Measurements from ENCODE around the gene TRIM27. TPM values are rescaled to one million over a fixed set of nuclear protein-coding genes. Genes with fewer than 3 reads are reported as not detected.

Gene TRIM27
- total RNA-seq, 1 donor from 2014 or later: 64.8 TPM

DNA sequence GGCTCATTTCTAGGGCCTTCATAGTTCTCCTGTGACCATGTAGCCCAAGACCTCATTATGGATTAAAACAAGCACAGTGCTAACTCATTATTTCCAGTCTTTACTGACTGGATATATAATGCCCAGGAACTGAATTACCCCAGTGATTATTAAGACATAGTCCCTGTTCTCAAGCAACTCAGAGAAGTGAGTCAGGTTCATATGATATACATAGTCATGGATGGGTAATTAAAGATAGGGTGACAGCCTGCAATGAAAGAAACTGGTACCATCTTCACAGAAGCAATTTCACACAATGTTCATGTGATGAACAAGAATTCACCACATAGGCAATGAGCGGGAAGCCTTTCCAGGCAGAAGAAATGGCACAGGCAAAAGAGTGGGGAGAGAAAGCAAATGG lies 3.5 kb downstream of the TRIM27 start:
- no peak for TF ChIP-seq CTCF (IDR thresholded peaks at IDR 0.05)
- POLR2A ChIA-PET: no interaction called here
- ATAC-seq (ENCODE audit: low read depth) (no peak), DNase-seq (no peak)
- CTCF ChIA-PET: no interaction called here
- Mint-ChIP-seq H3K36me3 (ENCODE audit: low read depth) (peaks cover 66% of the 10 kb centered on the region), H3K4me3 (no peak overlapping the region), H3K27me3 (no peaks in the 10 kb centered on the region), H3K27ac (no peak overlapping the region), H3K4me1 (peaks cover 45% of the 10 kb centered on the region), H3K9me3 (no peaks in the 10 kb centered on the region)
- intact Hi-C loops (cut with micrococcal nuclease): no loop called here

DNA sequence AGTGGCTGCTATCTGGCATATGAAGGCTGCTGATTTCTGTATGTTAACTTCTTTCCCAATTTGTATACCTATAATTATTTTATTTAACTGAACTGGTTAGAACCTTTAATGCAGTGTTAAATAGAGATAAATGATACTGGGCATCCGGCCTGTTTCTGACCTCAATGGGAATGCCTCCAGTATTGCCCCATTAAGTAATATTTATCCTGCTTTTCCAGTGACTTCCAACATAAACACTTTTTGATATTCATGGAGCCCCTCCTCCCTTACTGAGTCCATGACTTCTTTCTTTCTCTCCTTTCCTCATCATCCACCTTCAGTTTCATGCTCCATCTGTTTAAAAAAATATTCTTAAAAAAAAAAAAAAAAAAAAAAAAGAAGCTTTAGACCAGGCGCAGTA lies 8.8 kb downstream of the TRIM27 start:
- CTCF ChIA-PET: no interaction called here
- peaks cover 66% of the 10 kb centered on the region for H3K36me3 Mint-ChIP-seq (ENCODE audit: low read depth)
- POLR2A ChIA-PET: interaction anchor here (0.6 to 1.1 kb wide), 2 partner anchors 9 to 14 kb away, joined by 3 to 5 read pairs; partner anchors contain the start of gene TRIM27

DNA sequence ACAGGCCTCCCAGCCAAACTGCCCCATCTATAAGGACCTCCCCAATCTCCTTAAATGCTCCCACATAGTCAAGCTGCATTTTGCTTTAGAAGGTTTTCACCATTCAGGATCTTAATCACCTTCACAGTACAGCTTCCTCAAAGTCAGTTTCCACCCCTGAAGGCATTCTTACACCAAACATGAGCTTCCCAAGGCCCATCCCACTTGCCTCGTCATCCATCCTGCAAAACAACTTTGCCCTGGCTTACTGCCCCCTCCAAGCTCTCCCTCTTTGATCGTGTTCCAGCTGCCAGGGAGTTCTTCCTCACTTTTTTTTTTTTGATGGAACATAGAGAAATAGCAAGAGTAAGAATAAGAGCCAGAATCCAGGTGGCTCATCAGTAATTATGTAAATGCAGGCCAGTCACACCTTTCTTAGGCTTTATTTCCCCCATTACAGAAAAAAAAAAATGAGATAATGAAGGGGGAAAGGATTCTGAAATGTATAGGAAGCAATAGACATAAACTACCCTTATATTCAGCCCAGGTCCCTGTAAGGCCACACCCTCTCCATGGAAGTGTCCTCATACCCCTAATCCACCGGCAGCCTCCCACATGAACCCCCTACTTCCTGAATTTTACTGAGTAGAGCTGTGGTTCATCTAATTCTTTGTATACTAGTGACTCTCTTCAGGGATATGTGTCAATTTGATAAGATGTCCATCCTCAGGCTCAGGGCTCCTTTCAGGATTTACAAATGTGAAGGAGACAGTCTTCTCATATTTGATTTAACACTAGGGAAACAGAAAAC lies 12.7 kb downstream of the TRIM27 start:
- no peaks in the 10 kb centered on the region for H3K4me1 Mint-ChIP-seq
- no peak for ATAC-seq (ENCODE audit: low read depth)
- TF ChIP-seq CTCF (IDR thresholded peaks at IDR 0.05): no peak
- H3K4me3 Mint-ChIP-seq: no peak overlapping the region
- ChIA-PET POLR2A (no interaction called here), CTCF (no interaction called here)
- no peaks in the 10 kb centered on the region for H3K9me3 Mint-ChIP-seq
- DNase-seq: no peak
- peaks cover 72% of the 10 kb centered on the region for H3K36me3 Mint-ChIP-seq (ENCODE audit: low read depth)
- intact Hi-C loops (cut with micrococcal nuclease): no loop called here
- no peak overlapping the region for H3K27ac Mint-ChIP-seq
- no peaks in the 10 kb centered on the region for H3K27me3 Mint-ChIP-seq

More for the DNA sequence above, 8.8 kb downstream of the TRIM27 start:
- TF ChIP-seq CTCF (IDR thresholded peaks at IDR 0.05): no peak
- Mint-ChIP-seq H3K27ac (no peak overlapping the region), H3K27me3 (no peaks in the 10 kb centered on the region), H3K4me1 (peaks cover 13% of the 10 kb centered on the region), H3K4me3 (no peak overlapping the region), H3K9me3 (no peaks in the 10 kb centered on the region)
- no peak for DNase-seq
- no peak for ATAC-seq (ENCODE audit: low read depth)
- intact Hi-C loops (cut with micrococcal nuclease): no loop called here

- no peak for TF ChIP-seq CTCF (IDR thresholded peaks at IDR 0.05)
- peaks cover 88% of the 10 kb centered on the region for H3K36me3 Mint-ChIP-seq (ENCODE audit: low read depth)
- no peaks in the 10 kb centered on the region for H3K4me1 Mint-ChIP-seq
- ChIA-PET CTCF (no interaction called here), POLR2A (no interaction called here)
- DNase-seq (no peak), ATAC-seq (ENCODE audit: low read depth) (no peak)
- no peaks in the 10 kb centered on the region for H3K27me3 Mint-ChIP-seq
- H3K9me3 Mint-ChIP-seq: no peaks in the 10 kb centered on the region
- no peak overlapping the region for H3K4me3 Mint-ChIP-seq
- intact Hi-C loops (cut with micrococcal nuclease): no loop called here
- no peak overlapping the region for H3K27ac Mint-ChIP-seq
Observed at GRCh38 chr6:28907394-28907793, 16.4 kb downstream of the TRIM27 start.

DNA sequence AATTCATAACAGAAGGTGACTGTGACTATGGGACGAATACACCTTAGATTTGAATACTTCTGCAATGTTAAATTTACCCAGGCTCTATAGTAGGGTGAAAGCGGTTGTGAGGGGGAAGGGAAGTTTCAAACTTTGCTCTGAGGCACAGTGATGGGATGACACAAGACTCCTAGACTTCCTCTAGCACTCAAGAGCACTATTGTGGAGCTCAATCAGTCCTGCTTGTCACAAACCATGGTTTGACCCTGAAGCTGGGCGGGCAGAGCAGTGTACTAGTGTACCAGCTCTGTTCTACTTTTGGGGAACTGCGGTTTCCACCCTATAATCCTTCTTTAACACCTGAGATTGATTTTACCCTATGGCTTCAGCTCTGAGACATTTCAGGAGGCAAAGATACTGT lies 17.1 kb downstream of the TRIM27 start:
- ChIA-PET POLR2A (no interaction called here), CTCF (no interaction called here)
- no peak for DNase-seq
- intact Hi-C loops (cut with micrococcal nuclease): no loop called here
- TF ChIP-seq CTCF (IDR thresholded peaks at IDR 0.05): no peak
- no peaks in the 10 kb centered on the region for H3K9me3 Mint-ChIP-seq
- H3K36me3 Mint-ChIP-seq (ENCODE audit: low read depth): peaks cover 90% of the 10 kb centered on the region
- H3K27ac Mint-ChIP-seq: no peak overlapping the region
- H3K4me3 Mint-ChIP-seq: no peak overlapping the region
- ATAC-seq (ENCODE audit: low read depth): no peak
- no peaks in the 10 kb centered on the region for H3K27me3 Mint-ChIP-seq
- H3K4me1 Mint-ChIP-seq: no peaks in the 10 kb centered on the region
